SK-N-SH (cell line): ENCODE results near the gene POTEF. TPM values are rescaled to one million over a fixed set of nuclear protein-coding genes. Genes with fewer than 3 reads are reported as not detected.
"Not testable (repeated sequence)": the region's sequence is repeated elsewhere in the genome, so short reads cannot be mapped to it uniquely, and the experiment has no call there.

ENCODE experiments used
- CTCF ChIA-PET: fragments of 300-600, 350-600 bp; formaldehyde crosslinking; extraction: SDS; loops from one replicate; lab custom pipeline; 2021; lab: Yijun Ruan, JAX
- POLR2A ChIA-PET: fragments of 350-600 bp; sonication (Branson Sonifier 250); formaldehyde crosslinking; extraction: SDS; loops from one replicate; lab custom pipeline; 2020; ENCODE audit warnings: antibody characterized with exemption, inconsistent platforms; lab: Yijun Ruan, JAX
- DNase-seq: peaks from one replicate; pipeline ENCODE4 v3.0.0; 2012
- H2AFZ ChIP-seq: fragments of 200-600 bp; sonication (generic); 2 replicates; pipeline ENCODE4 v1.8.1; 2016; ENCODE audit warnings: antibody characterized with exemption, mild to moderate bottlenecking, low read depth
- H3F3A ChIP-seq: fragments of 200-600 bp; sonication (generic); replicated peaks from 2 replicates; pipeline ENCODE3; 2016; ENCODE audit warnings: antibody characterized with exemption, mild to moderate bottlenecking; ENCODE audit not compliant: insufficient read depth
- H3K27ac ChIP-seq, 2 experiments: fragments of 200-500 bp in 1 of 2; fragments of 200-600 bp in 1 of 2; sonication (Bioruptor generic) in 1 of 2; sonication (generic), shearing (Covaris generic) in 1 of 2; 2 replicates each; pipeline versions ENCODE4 v1.5.1 to v1.6.1; 2014 to 2016; ENCODE audit warnings: low read depth in 2 of 2, inconsistent platforms in 1 of 2, low read length in 1 of 2, mild to moderate bottlenecking in 1 of 2, mixed read lengths in 1 of 2
- H3K27me3 ChIP-seq: fragments of 200-600 bp; sonication (generic), shearing (Covaris generic); 2 replicates; pipeline ENCODE4 v1.6.1; 2016; ENCODE audit warnings: mixed run types; ENCODE audit not compliant: insufficient read depth
- H3K36me3 ChIP-seq, 2 experiments: fragments of 200-500 bp in 1 of 2; fragments of 200-600 bp in 1 of 2; sonication (Bioruptor generic) in 1 of 2; sonication (generic) in 1 of 2; replicated peaks in 1 of 2; 2 replicates each; pipeline versions ENCODE3 to v1.5.1; 2014 to 2016; ENCODE audit warnings: low read length in 1 of 2, mild to moderate bottlenecking in 1 of 2; ENCODE audit not compliant: insufficient read depth in 2 of 2, control insufficient read depth in 1 of 2
- H3K4me1 ChIP-seq, 2 experiments: fragments of 200-500 bp in 1 of 2; fragments of 200-600 bp in 1 of 2; sonication (Bioruptor generic) in 1 of 2; sonication (generic), shearing (Covaris generic) in 1 of 2; 2 replicates each; pipeline versions ENCODE4 v1.5.1 to v1.6.1; 2014 to 2016; ENCODE audit warnings: low read depth in 1 of 2, low read length in 1 of 2, mixed run types in 1 of 2; ENCODE audit not compliant: insufficient read depth in 2 of 2, control insufficient read depth in 1 of 2
- H3K4me2 ChIP-seq: fragments of 200-600 bp; sonication (generic), shearing (Covaris generic); 2 replicates; pipeline ENCODE4 v1.6.1; 2017; ENCODE audit warnings: mixed run types
- H3K4me3 ChIP-seq, 2 experiments: fragments of 200-500 bp in 1 of 2; fragments of 200-600 bp in 1 of 2; sonication (Bioruptor generic) in 1 of 2; sonication (generic), shearing (Covaris generic) in 1 of 2; 2 replicates each; pipeline versions ENCODE4 v1.5.1 to v1.8.1; 2014 to 2016; ENCODE audit warnings: low read depth in 2 of 2, inconsistent platforms in 1 of 2, low read length in 1 of 2, mild to moderate bottlenecking in 1 of 2, mixed read lengths in 1 of 2, moderate library complexity in 1 of 2
- H3K79me2 ChIP-seq: fragments of 200-600 bp; sonication (generic); 2 replicates; pipeline ENCODE4 v1.8.1; 2017; ENCODE audit warnings: mild to moderate bottlenecking; ENCODE audit not compliant: insufficient read depth
- H3K9ac ChIP-seq: fragments of 200-600 bp; sonication (generic); 2 replicates; pipeline ENCODE4 v1.6.1; 2017; ENCODE audit warnings: mixed run types
- H3K9me2 ChIP-seq: fragments of 200-600 bp; sonication (generic); 2 replicates; pipeline ENCODE4 v1.6.1; 2017; ENCODE audit warnings: mixed run types
- H3K9me3 ChIP-seq: fragments of 200-600 bp; sonication (generic); 2 replicates; pipeline ENCODE4 v1.6.1; 2017; ENCODE audit warnings: mixed run types, mild to moderate bottlenecking, moderate library complexity
- H4K20me1 ChIP-seq: fragments of 200-600 bp; sonication (generic); 2 replicates; pipeline ENCODE4 v1.6.1; 2017; ENCODE audit warnings: mild to moderate bottlenecking, mixed run types; ENCODE audit not compliant: insufficient read depth
- RAD21 ChIP-seq: IDR thresholded peaks from 2 replicates; pipeline ENCODE4 v1.6.1; 2012; ENCODE audit warnings: mild to moderate bottlenecking, low read length
- SMC3 ChIP-seq: IDR thresholded peaks from 2 replicates; pipeline ENCODE4 v1.6.1; 2012; ENCODE audit warnings: low read depth, low read length, improper control_type of control experiment
- WGBS: methylation state at CpG from one replicate; pipeline ENCODE4 v1.1.6; 2017; ENCODE audit warnings: low lambda C conversion rate; 5-methylcytosine and 5-hydroxymethylcytosine counted together
- polyA plus RNA-seq, 3 experiments: library from polyadenylated mRNA; depleted of rRNA; stranded (reverse); fragments of >200 nt; gene quantifications; 2 replicates each; pipeline ENCODE4 v1.2.3, GENCODE V29; 2012
- small RNA-seq, 7 experiments: library from RNA; depleted of rRNA; stranded (forward); fragments of <200 nt; gene quantifications; one replicate each; pipeline ENCODE3, GENCODE V24; 2012

Gene POTEF
- polyA plus RNA-seq, 1 of the 3 experiments (the other 2 are of a cell fraction): not detected

DNA sequence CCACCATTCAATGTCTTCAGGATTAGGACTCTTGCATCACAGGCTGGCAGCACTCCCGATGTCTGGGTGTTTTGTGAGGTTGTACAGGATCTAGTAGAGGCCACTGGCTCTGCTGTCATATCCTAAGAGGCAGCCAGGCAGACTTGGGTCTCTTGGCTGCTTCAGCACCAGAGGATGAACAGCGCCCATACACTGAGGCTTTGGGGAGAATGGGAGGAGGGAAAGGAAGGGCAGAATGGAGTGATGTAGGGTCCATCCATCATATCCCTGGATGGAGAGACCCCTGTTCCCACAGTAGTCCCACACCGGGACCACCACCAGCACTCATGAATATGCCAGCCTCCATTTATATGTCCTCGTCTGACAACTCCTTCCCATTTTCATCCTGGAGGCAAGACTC lies 80.6 kb downstream of the POTEF start:
- CTCF ChIA-PET, H3K9ac ChIP-seq, H3K4me2 ChIP-seq, H3F3A ChIP-seq, H3K79me2 ChIP-seq, H3K9me3 ChIP-seq, H2AFZ ChIP-seq, H3K27ac ChIP-seq, H3K9me2 ChIP-seq, H4K20me1 ChIP-seq, DNase-seq, POLR2A ChIA-PET, H3K36me3 ChIP-seq, H3K4me3 ChIP-seq, H3K27me3 ChIP-seq, H3K4me1 ChIP-seq: not testable (repeated sequence)
- WGBS: 17% methylated on average over 1 of the region's 4 CpGs

DNA sequence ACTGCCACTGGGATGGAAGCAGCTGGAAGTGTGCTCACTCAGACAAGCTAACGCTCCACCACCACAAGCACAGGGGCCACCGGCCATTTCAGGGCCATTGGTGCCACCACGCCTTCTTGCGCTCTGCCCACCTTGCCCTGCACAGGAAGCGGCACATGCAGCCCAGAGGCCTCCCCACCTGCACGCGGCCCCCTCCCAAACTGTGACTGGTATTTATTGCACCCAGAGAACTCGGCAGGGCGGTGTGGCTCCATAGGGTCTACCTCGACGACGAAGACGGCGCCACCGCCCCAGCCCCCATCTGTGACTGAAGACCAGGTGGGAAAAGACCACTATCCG lies 90.8 kb downstream of the POTEF start:
- H3K36me3 ChIP-seq, H3K9ac ChIP-seq, CTCF ChIA-PET, DNase-seq, H3K4me2 ChIP-seq, H3K27ac ChIP-seq, H3F3A ChIP-seq, H3K79me2 ChIP-seq, H2AFZ ChIP-seq, H3K27me3 ChIP-seq, H3K4me1 ChIP-seq, H3K9me2 ChIP-seq, H3K4me3 ChIP-seq, POLR2A ChIA-PET, H4K20me1 ChIP-seq, H3K9me3 ChIP-seq: not testable (repeated sequence)
- WGBS: 40% methylated on average over 3 of the region's 16 CpGs

DNA sequence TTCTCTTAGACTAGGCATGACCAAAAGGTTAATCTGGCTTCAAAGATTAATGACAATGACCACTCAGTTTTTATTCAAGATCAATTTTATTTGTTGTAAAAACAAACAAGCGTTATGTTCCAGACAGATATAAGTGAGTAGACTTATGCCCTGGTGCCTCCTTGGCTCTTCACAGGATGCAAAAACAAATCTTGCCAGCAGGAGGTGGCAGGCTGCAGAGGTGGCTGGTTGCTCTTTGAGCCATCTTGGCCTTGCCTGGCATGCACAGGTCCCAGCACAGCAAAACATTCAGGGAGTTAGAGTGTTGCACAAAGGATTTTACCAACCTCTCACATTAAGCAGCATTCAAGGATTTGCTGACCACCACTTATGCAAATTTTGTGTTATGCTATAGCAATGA lies 103.1 kb downstream of the POTEF start:
- TF ChIP-seq RAD21 (peak; percentile 33; the same call in 1 of the 2 replicates), SMC3 (peak; percentile 8; the same call in 1 of the 2 replicates)
- WGBS: 32% methylated on average over 1 of the region's 1 CpG
- H3K4me1 ChIP-seq, H4K20me1 ChIP-seq, H3K79me2 ChIP-seq, CTCF ChIA-PET, H3K9me2 ChIP-seq, H3K9me3 ChIP-seq, H3K27me3 ChIP-seq, POLR2A ChIA-PET, H3K27ac ChIP-seq, H3K4me2 ChIP-seq, H3F3A ChIP-seq, H3K9ac ChIP-seq, H3K4me3 ChIP-seq, H3K36me3 ChIP-seq, H2AFZ ChIP-seq, DNase-seq: not testable (repeated sequence)

Small RNA genes lying within 50 kb of the gene (small RNA-seq; reads per million reads assigned to genes)
- gene AC018865.2 (0 reads per million in 7 experiments), gene RNU6-1049P (0 reads per million in 7 experiments)

Other genes with a start within 250 kb of the POTEF start
- gene RAB6C, start 149.6 kb downstream of the POTEF start, polyA plus RNA-seq (2012; rRNA removed): 0.02 and 0.05 TPM in 2 replicates
- 14.5 and 16.2 TPM in 2 replicates for gene CCDC74B, start 15.9 kb upstream of the POTEF start, polyA plus RNA-seq (2012; rRNA removed)
- gene SMPD4, start 52.4 kb upstream of the POTEF start, polyA plus RNA-seq (2012; rRNA removed): 33.1 and 43.0 TPM in 2 replicates
- 168 and 222 TPM in 2 replicates for gene MZT2B, start 53.0 kb upstream of the POTEF start, polyA plus RNA-seq (2012; rRNA removed)
- gene TUBA3E, start 69.2 kb upstream of the POTEF start, polyA plus RNA-seq (2012; rRNA removed): not detected in 2 replicates
- gene IMP4, start 213.7 kb upstream of the POTEF start, polyA plus RNA-seq (2012; rRNA removed): 247 and 252 TPM in 2 replicates
- 30.4 and 31.7 TPM in 2 replicates for gene PTPN18, start 226.8 kb upstream of the POTEF start, polyA plus RNA-seq (2012; rRNA removed)